Measurements from ENCODE around the gene MKNK2.

- TF ChIP-seq EZH2phosphoT487 (IDR thresholded peaks at IDR 0.05; ENCODE audit: insufficient read depth, low read depth) = no peak
- no peak for TF ChIP-seq EZH2 (IDR thresholded peaks at IDR 0.05; ENCODE audit: insufficient read depth, poor library complexity, severe bottlenecking)
Measured at GRCh38 chr19:2043251-2043641, 7.8 kb downstream of the MKNK2 start.
